ENCODE measurements around the gene MORC1. TPM values are rescaled to one million over a fixed set of nuclear protein-coding genes. Genes with fewer than 3 reads are reported as not detected.

Gene MORC1
- total RNA-seq, 4 donors from 2014 or later = not detected

GRCh38 chr3:108936924-108937689 is 180.8 kb downstream of the MORC1 start:
- Histone ChIP-seq H3K4me1 (peaks cover 0 to 3% (median 0%) of the 10 kb centered on the region in 4 donors), H3K27ac (replicated peaks in 1 of 4) (no peak overlapping the region), H3K36me3 (no peaks in the 10 kb centered on the region), H3K4me3 (no peak overlapping the region), H3K9me3 (no peaks in the 10 kb centered on the region), H3K27me3 (no peaks in the 10 kb centered on the region)
- DNase-seq (ENCODE audit: extremely low spot score) = no peak
- 84% methylated on average over 8 of the region's 8 CpGs for whole genome bisulfite sequencing
- TF ChIP-seq, protein P1, sequence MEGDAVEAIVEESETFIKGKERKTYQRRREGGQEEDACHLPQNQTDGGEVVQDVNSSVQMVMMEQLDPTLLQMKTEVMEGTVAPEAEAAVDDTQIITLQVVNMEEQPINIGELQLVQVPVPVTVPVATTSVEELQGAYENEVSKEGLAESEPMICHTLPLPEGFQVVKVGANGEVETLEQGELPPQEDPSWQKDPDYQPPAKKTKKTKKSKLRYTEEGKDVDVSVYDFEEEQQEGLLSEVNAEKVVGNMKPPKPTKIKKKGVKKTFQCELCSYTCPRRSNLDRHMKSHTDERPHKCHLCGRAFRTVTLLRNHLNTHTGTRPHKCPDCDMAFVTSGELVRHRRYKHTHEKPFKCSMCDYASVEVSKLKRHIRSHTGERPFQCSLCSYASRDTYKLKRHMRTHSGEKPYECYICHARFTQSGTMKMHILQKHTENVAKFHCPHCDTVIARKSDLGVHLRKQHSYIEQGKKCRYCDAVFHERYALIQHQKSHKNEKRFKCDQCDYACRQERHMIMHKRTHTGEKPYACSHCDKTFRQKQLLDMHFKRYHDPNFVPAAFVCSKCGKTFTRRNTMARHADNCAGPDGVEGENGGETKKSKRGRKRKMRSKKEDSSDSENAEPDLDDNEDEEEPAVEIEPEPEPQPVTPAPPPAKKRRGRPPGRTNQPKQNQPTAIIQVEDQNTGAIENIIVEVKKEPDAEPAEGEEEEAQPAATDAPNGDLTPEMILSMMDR (IDR thresholded peaks at IDR 0.05) = no peak
- TF ChIP-seq POLR2A (IDR thresholded peaks at IDR 0.05; ENCODE audit: low read depth) (no peak), EP300 (IDR thresholded peaks at IDR 0.05) (no peak), POLR2AphosphoS5 (IDR thresholded peaks at IDR 0.05) (no peak)
- intact Hi-C loops (cut with DNase I) = no loop called here

DNA sequence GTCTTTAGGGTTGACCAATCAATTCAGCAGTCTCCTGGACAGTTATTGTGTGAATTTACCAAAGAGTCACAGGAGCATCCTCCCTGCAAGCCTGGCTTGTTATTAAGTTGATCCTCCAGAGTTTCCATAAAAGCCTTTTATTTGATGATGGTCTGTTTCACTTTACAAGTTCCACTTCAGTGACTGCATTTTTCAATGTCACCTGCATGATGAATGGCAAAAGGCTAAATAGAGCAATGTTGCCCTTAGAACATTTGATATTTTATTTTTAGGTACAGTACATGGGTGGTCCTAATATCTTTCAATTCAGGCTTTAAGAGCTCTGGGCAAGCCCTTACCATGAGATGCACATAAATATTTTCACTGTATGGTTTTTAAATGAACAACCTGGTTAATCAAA is 186.9 kb downstream of the MORC1 start:
- intact Hi-C loops (cut with DNase I) = no loop called here
- Histone ChIP-seq H3K4me3 (no peak overlapping the region), H3K4me1 (no peaks in the 10 kb centered on the region), H3K36me3 (no peaks in the 10 kb centered on the region), H3K27me3 (no peaks in the 10 kb centered on the region), H3K9me3 (peaks cover 0 to 4% (median 0%) of the 10 kb centered on the region in 4 donors), H3K27ac (replicated peaks in 1 of 4) (no peak overlapping the region)
- TF ChIP-seq POLR2A (IDR thresholded peaks at IDR 0.05; ENCODE audit: low read depth) = no peak
- no peak for TF ChIP-seq EP300 (IDR thresholded peaks at IDR 0.05)
- TF ChIP-seq POLR2AphosphoS5 (IDR thresholded peaks at IDR 0.05) = no peak
- TF ChIP-seq, protein P1 (IDR thresholded peaks at IDR 0.05) = no peak
- DNase-seq (ENCODE audit: extremely low spot score) = no peak

DNA sequence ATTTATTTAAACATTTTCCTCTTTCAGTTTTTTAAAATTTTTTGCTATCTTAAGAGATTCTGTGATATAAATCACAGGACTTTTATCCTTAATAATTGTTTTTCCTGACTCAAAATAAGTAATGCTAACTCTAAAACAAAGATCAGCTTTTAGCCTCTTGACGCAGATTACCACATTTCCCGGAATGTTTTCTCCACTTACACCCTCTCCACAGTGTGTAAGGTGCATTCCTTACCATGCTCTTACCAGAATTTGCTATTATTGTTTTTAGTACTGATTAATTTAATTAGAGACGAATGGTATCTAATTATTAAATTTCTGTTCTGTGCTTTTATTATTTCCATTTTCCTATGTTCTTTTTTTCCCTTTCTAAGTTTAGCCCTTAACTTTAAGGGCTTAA is 199.1 kb downstream of the MORC1 start:
- TF ChIP-seq, protein P1 (IDR thresholded peaks at IDR 0.05) = no peak
- TF ChIP-seq POLR2AphosphoS5 (IDR thresholded peaks at IDR 0.05) (no peak), POLR2A (IDR thresholded peaks at IDR 0.05; ENCODE audit: low read depth) (no peak), EP300 (IDR thresholded peaks at IDR 0.05) (no peak)
- Histone ChIP-seq H3K4me3 (no peak overlapping the region), H3K27ac (replicated peaks in 1 of 4) (no peak overlapping the region), H3K9me3 (peaks cover 0 to 6% (median 0%) of the 10 kb centered on the region in 4 donors), H3K4me1 (no peaks in the 10 kb centered on the region), H3K36me3 (no peaks in the 10 kb centered on the region), H3K27me3 (peaks cover 0 to 1% (median 0%) of the 10 kb centered on the region in 4 donors)
- intact Hi-C loops (cut with DNase I) = no loop called here
- DNase-seq (ENCODE audit: extremely low spot score) = no peak
- WGBS = 90% methylated on average over 3 of the region's 3 CpGs

DNA sequence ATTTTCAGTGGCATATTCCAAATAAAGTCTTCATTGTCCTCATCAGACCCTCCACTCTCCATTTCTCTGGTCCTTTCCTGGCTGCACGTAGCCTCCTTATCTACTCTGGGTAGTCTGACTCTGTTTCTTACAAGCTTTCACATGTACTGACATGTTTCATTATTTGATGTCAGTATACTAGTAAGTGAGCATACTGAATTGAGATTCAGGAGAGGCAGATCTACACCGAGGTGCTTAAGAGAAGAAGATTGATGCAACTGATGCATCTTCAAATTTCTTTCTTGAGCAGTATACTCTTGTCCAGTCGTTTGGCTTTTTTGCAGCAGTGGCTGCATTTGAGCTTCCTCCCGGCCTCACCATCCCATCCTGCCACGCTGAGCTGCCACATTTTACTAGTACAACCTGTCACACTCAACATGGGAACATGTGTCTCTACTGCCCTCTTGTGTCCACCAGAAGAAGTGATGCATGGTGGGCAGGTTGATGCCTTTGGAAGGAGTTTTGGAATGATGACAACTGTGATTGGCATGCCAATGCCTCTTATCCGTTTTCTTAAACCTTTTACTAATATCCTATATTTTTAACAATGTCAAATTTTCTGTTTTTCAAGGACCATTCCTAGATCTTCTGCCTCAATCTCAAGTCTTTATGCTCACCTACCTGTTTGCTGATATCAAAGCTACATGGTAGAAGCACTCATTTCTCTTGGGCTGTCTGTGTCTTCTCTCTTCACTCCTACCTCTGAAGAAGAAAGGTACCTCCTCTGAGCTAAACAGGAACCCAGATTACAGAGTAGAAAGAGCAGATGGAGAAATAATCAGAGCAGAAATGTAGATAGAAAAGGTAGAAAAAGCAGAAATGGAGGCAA is 202.9 kb downstream of the MORC1 start:
- Histone ChIP-seq H3K9me3 (no peaks in the 10 kb centered on the region), H3K36me3 (no peaks in the 10 kb centered on the region), H3K27ac (replicated peaks in 1 of 4) (no peak overlapping the region), H3K4me3 (no peak overlapping the region), H3K27me3 (peaks cover 0 to 3% (median 0%) of the 10 kb centered on the region in 4 donors), H3K4me1 (no peaks in the 10 kb centered on the region)
- no peak for TF ChIP-seq POLR2A (IDR thresholded peaks at IDR 0.05; ENCODE audit: low read depth)
- TF ChIP-seq EP300 (IDR thresholded peaks at IDR 0.05) = no peak
- TF ChIP-seq, protein P1 (IDR thresholded peaks at IDR 0.05) = peak; percentile 48 to 75 (median 61)
- 35% methylated on average over 6 of the region's 6 CpGs for WGBS
- DNase-seq (ENCODE audit: extremely low spot score) = no peak
- intact Hi-C loops (cut with DNase I) = loop anchor here (2.0 kb wide), 1 partner anchor 252 kb away; no protein-coding TSS in a partner anchor
